H1 (cell line): ENCODE results near the gene MRPS34. TPM values are rescaled to one million over a fixed set of nuclear protein-coding genes. Genes with fewer than 3 reads are reported as not detected.

ENCODE experiments used
- CTCF ChIA-PET: fragments of 300-600 bp; sonication (Branson Sonifier 250); formaldehyde crosslinking; loops from one replicate; lab custom pipeline; 2021; ENCODE audit not compliant: partially characterized antibody; lab: Charles Lee
- POLR2A ChIA-PET: fragments of 300-600 bp; sonication (Branson Sonifier 250); formaldehyde crosslinking; loops from one replicate; lab custom pipeline; 2021; ENCODE audit warnings: inconsistent platforms; ENCODE audit not compliant: partially characterized antibody; lab: Charles Lee
- DNase-seq, 2 experiments: peaks; one replicate each; pipeline versions ENCODE4 v3.0.0 to v3.0.0-alpha.2; 2010 to 2022; ENCODE audit warnings: low spot score in 2 of 2, low read depth in 1 of 2, mixed read lengths in 1 of 2
- FAIRE-seq: peaks from 2 replicates; lab custom pipeline; 2011; peaks lifted over from hg19 to GRCh38; lab: Jason Lieb, UNC
- H2AFZ ChIP-seq: 2 replicates; pipeline ENCODE4 v1.8.1; 2012; ENCODE audit warnings: low read length, inconsistent platforms
- H2AK5ac ChIP-seq: 2 replicates; pipeline ENCODE4 v1.6.1; 2013; ENCODE audit warnings: low read depth, low read length
- H2BK120ac ChIP-seq: replicated peaks from 2 replicates; pipeline ENCODE3; 2013; ENCODE audit warnings: low read depth, low read length, inconsistent platforms
- H2BK12ac ChIP-seq: 2 replicates; pipeline ENCODE4 v1.6.1; 2013; ENCODE audit warnings: low read depth, low read length
- H2BK15ac ChIP-seq: 2 replicates; pipeline ENCODE4 v1.6.1; 2013; ENCODE audit warnings: low read length
- H2BK20ac ChIP-seq: 2 replicates; pipeline ENCODE4 v1.6.1; 2013; ENCODE audit warnings: low read length
- H2BK5ac ChIP-seq: 2 replicates; pipeline ENCODE4 v1.6.1; 2013; ENCODE audit warnings: low read depth, low read length
- H3K14ac ChIP-seq: 2 replicates; pipeline ENCODE4 v1.6.1; 2013; ENCODE audit warnings: inconsistent platforms; ENCODE audit not compliant: insufficient read length
- H3K18ac ChIP-seq: 2 replicates; pipeline ENCODE4 v1.6.1; 2013; ENCODE audit warnings: low read length; ENCODE audit errors: extremely low read depth
- H3K23ac ChIP-seq: 2 replicates; pipeline ENCODE4 v1.6.1; 2013; ENCODE audit warnings: inconsistent platforms; ENCODE audit not compliant: insufficient read length
- H3K23me2 ChIP-seq: 2 replicates; pipeline ENCODE4 v1.6.1; 2013; ENCODE audit warnings: low read depth, low read length
- H3K27ac ChIP-seq: 2 replicates; pipeline ENCODE4 v1.6.1; 2011; ENCODE audit warnings: low read depth, low read length, inconsistent platforms
- H3K27me3 ChIP-seq, 4 experiments: replicated peaks in 1 of 4; 1 replicate in 1 of 4; 2 replicates in 3 of 4; pipeline versions ENCODE4 v1.6.1 to v1.8.1; 2011 to 2013; ENCODE audit warnings: low read length in 3 of 4, mild to moderate bottlenecking in 3 of 4, inconsistent platforms in 2 of 4, mixed read lengths in 2 of 4, moderate library complexity in 1 of 4; ENCODE audit not compliant: control insufficient read depth in 3 of 4, insufficient read depth in 3 of 4; ENCODE audit errors: extremely low read depth in 1 of 4
- H3K36me3 ChIP-seq, 4 experiments: 2 replicates each; pipeline versions ENCODE4 v1.6.1 to v1.8.1; 2011 to 2013; ENCODE audit warnings: mild to moderate bottlenecking in 4 of 4, low read length in 3 of 4, moderate library complexity in 2 of 4, control low read depth in 1 of 4, inconsistent platforms in 1 of 4; ENCODE audit not compliant: insufficient read depth in 4 of 4, control insufficient read depth in 2 of 4
- H3K4ac ChIP-seq: replicated peaks from 2 replicates; pipeline ENCODE3; 2013; ENCODE audit warnings: low read length, low read depth, mixed read lengths, inconsistent platforms; ENCODE audit not compliant: insufficient read length
- H3K4me1 ChIP-seq, 4 experiments: replicated peaks in 1 of 4; 1 replicate in 1 of 4; 2 replicates in 3 of 4; pipeline versions ENCODE4 v1.6.1 to v1.8.1; 2011 to 2013; ENCODE audit warnings: low read length in 3 of 4, inconsistent platforms in 2 of 4, mixed read lengths in 1 of 4; ENCODE audit not compliant: insufficient read depth in 4 of 4, control insufficient read depth in 3 of 4
- H3K4me2 ChIP-seq, 2 experiments: 2 replicates each; pipeline versions ENCODE4 v1.6.1 to v1.8.1; 2011 to 2013; ENCODE audit warnings: low read depth in 2 of 2, low read length in 2 of 2, control low read depth in 1 of 2, inconsistent platforms in 1 of 2, mild to moderate bottlenecking in 1 of 2; ENCODE audit not compliant: insufficient read depth in 1 of 2
- H3K4me3 ChIP-seq, 4 experiments: fragments of 200-600, 300-600 bp in 1 of 4; sonication (generic), shearing (Covaris generic), sonication (Bioruptor Twin) in 1 of 4; 2 replicates each; pipeline versions ENCODE4 v1.5.1 to v1.8.1; 2011 to 2016; ENCODE audit warnings: low read length in 4 of 4, low read depth in 3 of 4, control low read depth in 2 of 4, inconsistent platforms in 2 of 4, mild to moderate bottlenecking in 2 of 4, mixed read lengths in 1 of 4, moderate library complexity in 1 of 4; ENCODE audit not compliant: insufficient read depth in 2 of 4; ENCODE audit errors: extremely low read depth in 1 of 4
- H3K56ac ChIP-seq: replicated peaks from 2 replicates; pipeline ENCODE3; 2013; ENCODE audit warnings: low read depth, mild to moderate bottlenecking, mixed read lengths, low read length, inconsistent platforms; ENCODE audit not compliant: insufficient read length
- H3K79me1 ChIP-seq: 2 replicates; pipeline ENCODE4 v1.6.1; 2013; ENCODE audit warnings: low read depth, low read length, control low read depth
- H3K79me2 ChIP-seq, 2 experiments: 2 replicates each; pipeline versions ENCODE4 v1.6.1 to v1.8.1; 2012 to 2013; ENCODE audit warnings: low read length in 2 of 2, mild to moderate bottlenecking in 2 of 2, inconsistent platforms in 1 of 2; ENCODE audit not compliant: insufficient read depth in 2 of 2, control insufficient read depth in 1 of 2
- H3K9ac ChIP-seq, 4 experiments: replicated peaks in 1 of 4; 1 replicate in 1 of 4; 2 replicates in 3 of 4; pipeline versions ENCODE4 v1.6.1 to v1.8.1; 2011 to 2013; ENCODE audit warnings: low read depth in 3 of 4, low read length in 3 of 4, control low read depth in 2 of 4, mild to moderate bottlenecking in 2 of 4, moderate library complexity in 2 of 4, inconsistent platforms in 1 of 4; ENCODE audit errors: extremely low read depth in 1 of 4
- H3K9me3 ChIP-seq, 2 experiments: 2 replicates each; pipeline versions ENCODE4 v1.6.1 to v1.8.1; 2012 to 2013; ENCODE audit warnings: mild to moderate bottlenecking in 2 of 2, moderate library complexity in 2 of 2, control low read depth in 1 of 2, inconsistent platforms in 1 of 2, low read depth in 1 of 2, low read length in 1 of 2, mixed read lengths in 1 of 2; ENCODE audit not compliant: insufficient read depth in 2 of 2
- H4K20me1 ChIP-seq, 2 experiments: replicated peaks in 1 of 2; 2 replicates each; pipeline versions ENCODE3 to v1.8.1; 2011 to 2013; ENCODE audit warnings: inconsistent platforms in 2 of 2, low read length in 2 of 2, mild to moderate bottlenecking in 1 of 2; ENCODE audit not compliant: insufficient read depth in 2 of 2, control insufficient read depth in 1 of 2
- H4K5ac ChIP-seq: 2 replicates; pipeline ENCODE4 v1.6.1; 2013; ENCODE audit warnings: low read length, low read depth, mixed read lengths, inconsistent platforms; ENCODE audit not compliant: insufficient read length
- H4K8ac ChIP-seq: 2 replicates; pipeline ENCODE4 v1.8.0; 2013; ENCODE audit warnings: mild to moderate bottlenecking, moderate library complexity, low read length, inconsistent platforms; ENCODE audit not compliant: insufficient read depth; ENCODE audit errors: extremely low read depth
- H4K91ac ChIP-seq: replicated peaks from 2 replicates; pipeline ENCODE3; 2013; ENCODE audit warnings: low read length, mixed read lengths, inconsistent platforms; ENCODE audit not compliant: insufficient read length
- ATF3 ChIP-seq: IDR thresholded peaks from 2 replicates; pipeline ENCODE4 v1.6.1; 2011; ENCODE audit warnings: low read depth, mild to moderate bottlenecking, low read length; ENCODE audit not compliant: insufficient read depth
- JUND ChIP-seq: IDR thresholded peaks from 2 replicates; pipeline ENCODE4 v1.6.1; 2011; ENCODE audit warnings: mild to moderate bottlenecking, improper control_type of control experiment, low read length
- KDM1A ChIP-seq: fragments of 200-600, 300-600 bp; sonication (generic); IDR thresholded peaks from 2 replicates; pipeline ENCODE4 v1.7.1; 2016; ENCODE audit warnings: mild to moderate bottlenecking, low read length, borderline replicate concordance
- NRF1 ChIP-seq: IDR thresholded peaks from 2 replicates; pipeline ENCODE4 v1.6.1; 2011; ENCODE audit warnings: mild to moderate bottlenecking, low read depth, low read length, improper control_type of control experiment
- POLR2AphosphoS5 ChIP-seq: IDR thresholded peaks from 2 replicates; pipeline ENCODE4 v1.6.1; 2011; ENCODE audit warnings: low read depth, low read length
- RBBP5 ChIP-seq: IDR thresholded peaks from 2 replicates; pipeline ENCODE4 v1.7.1; 2012; ENCODE audit warnings: low read depth, mild to moderate bottlenecking, inconsistent platforms, low read length, moderate library complexity, borderline replicate concordance
- SIN3A ChIP-seq, 2 experiments: IDR thresholded peaks in 1 of 2; conservative IDR thresholded peaks in 1 of 2; 2 replicates each; pipeline ENCODE4 v1.6.1; 2011 to 2012; ENCODE audit warnings: low read length in 2 of 2, improper control_type of control experiment in 1 of 2, low read depth in 1 of 2, mild to moderate bottlenecking in 1 of 2
- TAF1 ChIP-seq: IDR thresholded peaks from 2 replicates; pipeline ENCODE4 v1.6.1; 2011; ENCODE audit warnings: mild to moderate bottlenecking, low read depth, low read length
- WGBS, 2 experiments: shearing (Covaris generic) in 1 of 2; methylation state at CpG; one replicate each; pipeline versions ENCODE4 v1.1.6 to v1.1.7; 2013 to 2015; ENCODE audit warnings: low lambda C conversion rate in 2 of 2, mixed read lengths in 2 of 2, inconsistent platforms in 1 of 2, low coverage in 1 of 2, missing lambda C conversion rate in 1 of 2; ENCODE audit not compliant: insufficient replicate concordance in 2 of 2, insufficient coverage in 1 of 2, insufficient read length in 1 of 2; ENCODE audit errors: extremely low coverage in 1 of 2, missing lambda C conversion rate in 1 of 2; 5-methylcytosine and 5-hydroxymethylcytosine counted together
- polyA plus RNA-seq, 7 experiments: library from polyadenylated mRNA; depleted of rRNA in 3 of 7; stranded (reverse) in 5 of 7; unstranded in 2 of 7; fragments of >200 nt in 5 of 7; fragments of 200-250 nt in 2 of 7; gene quantifications; 1 replicate in 5 of 7; 2 replicates in 1 of 7; 4 replicates in 1 of 7; pipeline versions ENCODE4 v1.2.1 to v1.2.3, GENCODE V29; 2011 to 2013; ENCODE audit warnings: missing spikeins in 2 of 7, mixed read lengths in 2 of 7
- total RNA-seq: library from RNA; stranded (reverse); fragmentation: NEBNext Ultra II Directional; extraction: Animal tissue kit (Norgen Biotek cat#: 25700); gene quantifications from 2 replicates; pipeline ENCODE4 v1.2.1, GENCODE V29; 2021
- TF ChIP-seq, protein P1 (sequence below): IDR thresholded peaks from 2 replicates; pipeline ENCODE4 v1.6.1; 2012; ENCODE audit warnings: inconsistent platforms

The MRPS34 gene
- total and polyA plus RNA-seq, 2 of the 8 experiments (the other 6 are each of a cell fraction or from before 2014, with no cell fraction given), result 168 to 252 TPM

DNA sequence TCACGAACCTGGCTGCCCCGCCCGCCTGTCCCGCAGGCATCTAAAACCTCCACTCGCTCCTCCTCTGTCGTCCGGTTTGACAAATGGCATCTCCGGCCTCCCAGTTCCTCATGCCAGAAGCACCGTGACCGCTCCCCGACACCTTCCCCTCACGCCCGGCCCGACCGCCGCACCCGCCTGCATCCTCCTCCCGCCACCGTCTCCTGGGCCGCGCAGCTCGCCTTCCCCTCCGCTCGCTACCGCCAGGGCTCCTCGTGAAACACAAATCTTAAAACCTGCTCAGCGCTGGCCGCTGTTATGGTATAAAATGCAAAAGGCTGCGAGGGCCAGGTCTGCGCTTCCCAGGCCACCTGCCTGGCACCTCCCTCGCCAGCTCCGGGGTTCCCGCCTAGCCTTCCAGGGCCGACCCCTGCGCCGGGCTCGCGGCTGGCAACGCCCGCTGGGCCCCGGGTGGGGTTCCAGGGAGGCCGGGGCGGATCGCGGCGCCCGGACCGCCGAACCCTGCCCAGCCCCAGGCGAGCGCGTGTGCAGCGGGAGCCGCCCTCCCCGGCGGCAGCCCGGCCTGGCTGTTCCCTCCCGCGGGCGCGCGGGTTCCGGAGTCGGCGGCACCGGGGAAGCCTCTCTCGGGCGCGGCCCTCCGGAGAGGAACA, 8.9 kb upstream of the MRPS34 start:
- Histone ChIP-seq H4K8ac (peak overlapping the region; percentile 89; the same call in 1 of the 2 replicates), H3K79me2 (peaks cover 0 to 32% of the 10 kb centered on the region in 2 experiments; a peak in 3 of 4 replicates), H3K23ac (no peak overlapping the region), H3K4me2 (peak overlapping the region; percentile 81 to 92), H3K4me3 (peak overlapping the region; percentile 63 to 98 (median 76)), H2AK5ac (no peak overlapping the region), H4K91ac (no peak overlapping the region), H3K56ac (no peak overlapping the region), H3K23me2 (peaks cover 3% of the 10 kb centered on the region; the same call in 1 of the 2 replicates), H3K36me3 (peaks cover 0 to 17% (median 2%) of the 10 kb centered on the region in 4 experiments; a peak in 5 of 8 replicates), H3K18ac (no peak overlapping the region; the same call in 1 of the 2 replicates), H3K79me1 (peaks cover 16% of the 10 kb centered on the region), H4K20me1 (peaks cover 17 to 35% of the 10 kb centered on the region in 2 experiments), H3K9me3 (no peaks in the 10 kb centered on the region), H3K27ac (peak overlapping the region; percentile 39; the same call in 1 of the 2 replicates), H4K5ac (peak overlapping the region; percentile 5), H3K4ac (no peak overlapping the region), H3K14ac (no peak overlapping the region), H2BK12ac (no peak overlapping the region), H2BK120ac (no peak overlapping the region), H3K4me1 (peaks cover 0 to 7% (median 4%) of the 10 kb centered on the region in 4 experiments; a peak in 5 of 7 replicates), H2AFZ (no peak overlapping the region), H2BK20ac (no peak overlapping the region), H3K27me3 (no peaks in the 10 kb centered on the region), H2BK15ac (no peak overlapping the region), H2BK5ac (no peak overlapping the region), H3K9ac (peak overlapping the region; percentile 62 to 83 (median 68); a peak in 6 of 7 replicates)
- DNase-seq, result peak in 1 of 2 experiments; percentile 56
- ChIA-PET CTCF (interaction anchor here (1.0 to 1.9 kb wide), 4 partner anchors 10 to 150 kb away, joined by 3 to 8 read pairs (median 4); partner anchors contain the start of gene NME3), POLR2A (interaction anchor here (0.8 to 12.0 kb wide), 11 partner anchors 11 to 465 kb away, joined by 3 to 246 read pairs (median 4); partner anchors contain the start of genes EME2, IGFALS, MAPK8IP3 and MRPS34)
- no peak for FAIRE-seq
- WGBS, 2 experiments, result 2% methylated on average over 39 of the region's 70 CpGs; no CpG with 5 or more reads in 1 of the 2 experiments
- TF ChIP-seq RBBP5, result 0 out of 2 replicates have a peak, but pooled peaks have one; percentile 10
- peak in 1 of 2 experiments; percentile 66; a peak in 1 of 4 replicates for TF ChIP-seq SIN3A (conservative IDR thresholded peaks at IDR 0.05 in 1 of 2, IDR thresholded peaks at IDR 0.05 in 1 of 2; ENCODE audit: low read depth in 1 of 2, low read length in 2 of 2)
- peak; percentile 11; the same call in 1 of the 2 replicates for TF ChIP-seq POLR2AphosphoS5
- TF ChIP-seq KDM1A, result no peak
- TF ChIP-seq JUND, result no peak
- TF ChIP-seq ATF3, result no peak
- TF ChIP-seq, protein P1, sequence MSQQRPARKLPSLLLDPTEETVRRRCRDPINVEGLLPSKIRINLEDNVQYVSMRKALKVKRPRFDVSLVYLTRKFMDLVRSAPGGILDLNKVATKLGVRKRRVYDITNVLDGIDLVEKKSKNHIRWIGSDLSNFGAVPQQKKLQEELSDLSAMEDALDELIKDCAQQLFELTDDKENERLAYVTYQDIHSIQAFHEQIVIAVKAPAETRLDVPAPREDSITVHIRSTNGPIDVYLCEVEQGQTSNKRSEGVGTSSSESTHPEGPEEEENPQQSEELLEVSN, result peak; percentile 75
- 0 out of 2 replicates have a peak, but pooled peaks have one; percentile 24 for TF ChIP-seq TAF1
- no peak for TF ChIP-seq NRF1
